Transverse colon (tissue), 4 donors: ENCODE measurements around the gene LIX1L.

Source experiments
- CTCF ChIP-seq, 5 experiments: fragments of 200-600 bp in 3 of 5; fragments of 450-650 bp in 2 of 5; sonication (generic) in 3 of 5; IDR thresholded peaks; 1 replicate in 2 of 5; 2 replicates in 3 of 5; pipeline ENCODE4 v1.5.1; 2016 to 2017; ENCODE audit warnings: antibody characterized with exemption in 5 of 5, inconsistent platforms in 3 of 5, mild to moderate bottlenecking in 2 of 5, moderate library complexity in 1 of 5
- EP300 ChIP-seq: sonication (generic); formaldehyde crosslinking; IDR thresholded peaks from one replicate; pipeline ENCODE4 v1.6.1; 2017; ENCODE audit warnings: antibody characterized with exemption, low read depth
- POLR2A ChIP-seq: fragments of 450-650 bp; IDR thresholded peaks from one replicate; pipeline ENCODE4 v1.6.1; 2016; ENCODE audit warnings: antibody characterized with exemption, mild to moderate bottlenecking, moderate library complexity
- POLR2AphosphoS5 ChIP-seq, 3 donors: sonication (generic); formaldehyde crosslinking; IDR thresholded peaks; one replicate each; pipeline ENCODE4 v1.6.1; 2016; ENCODE audit warnings: antibody characterized with exemption in 3 of 3

GRCh38 chr1:145985129-145985501 lies 27.3 kb upstream of the LIX1L start:
- no peak for TF ChIP-seq CTCF (IDR thresholded peaks at IDR 0.05)
- no peak for TF ChIP-seq POLR2A
- TF ChIP-seq POLR2AphosphoS5 (IDR thresholded peaks at IDR 0.05) = no peak
- TF ChIP-seq EP300 = no peak
